GM21723 (cell line): Measurements from ENCODE around the gene RBBP5.
"Not testable (repeated sequence)": the region's sequence is repeated elsewhere in the genome, so short reads cannot be mapped to it uniquely, and the experiment has no call there.

Source experiments
- ATAC-seq: cut with Tn5 transposase; IDR thresholded peaks from one replicate; pipeline ENCODE4 v1.9.1; 2021; ENCODE audit warnings: mild to moderate bottlenecking, moderate library complexity; ENCODE audit not compliant: unreplicated experiment

Gene RBBP5, protein sequence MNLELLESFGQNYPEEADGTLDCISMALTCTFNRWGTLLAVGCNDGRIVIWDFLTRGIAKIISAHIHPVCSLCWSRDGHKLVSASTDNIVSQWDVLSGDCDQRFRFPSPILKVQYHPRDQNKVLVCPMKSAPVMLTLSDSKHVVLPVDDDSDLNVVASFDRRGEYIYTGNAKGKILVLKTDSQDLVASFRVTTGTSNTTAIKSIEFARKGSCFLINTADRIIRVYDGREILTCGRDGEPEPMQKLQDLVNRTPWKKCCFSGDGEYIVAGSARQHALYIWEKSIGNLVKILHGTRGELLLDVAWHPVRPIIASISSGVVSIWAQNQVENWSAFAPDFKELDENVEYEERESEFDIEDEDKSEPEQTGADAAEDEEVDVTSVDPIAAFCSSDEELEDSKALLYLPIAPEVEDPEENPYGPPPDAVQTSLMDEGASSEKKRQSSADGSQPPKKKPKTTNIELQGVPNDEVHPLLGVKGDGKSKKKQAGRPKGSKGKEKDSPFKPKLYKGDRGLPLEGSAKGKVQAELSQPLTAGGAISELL

DNA sequence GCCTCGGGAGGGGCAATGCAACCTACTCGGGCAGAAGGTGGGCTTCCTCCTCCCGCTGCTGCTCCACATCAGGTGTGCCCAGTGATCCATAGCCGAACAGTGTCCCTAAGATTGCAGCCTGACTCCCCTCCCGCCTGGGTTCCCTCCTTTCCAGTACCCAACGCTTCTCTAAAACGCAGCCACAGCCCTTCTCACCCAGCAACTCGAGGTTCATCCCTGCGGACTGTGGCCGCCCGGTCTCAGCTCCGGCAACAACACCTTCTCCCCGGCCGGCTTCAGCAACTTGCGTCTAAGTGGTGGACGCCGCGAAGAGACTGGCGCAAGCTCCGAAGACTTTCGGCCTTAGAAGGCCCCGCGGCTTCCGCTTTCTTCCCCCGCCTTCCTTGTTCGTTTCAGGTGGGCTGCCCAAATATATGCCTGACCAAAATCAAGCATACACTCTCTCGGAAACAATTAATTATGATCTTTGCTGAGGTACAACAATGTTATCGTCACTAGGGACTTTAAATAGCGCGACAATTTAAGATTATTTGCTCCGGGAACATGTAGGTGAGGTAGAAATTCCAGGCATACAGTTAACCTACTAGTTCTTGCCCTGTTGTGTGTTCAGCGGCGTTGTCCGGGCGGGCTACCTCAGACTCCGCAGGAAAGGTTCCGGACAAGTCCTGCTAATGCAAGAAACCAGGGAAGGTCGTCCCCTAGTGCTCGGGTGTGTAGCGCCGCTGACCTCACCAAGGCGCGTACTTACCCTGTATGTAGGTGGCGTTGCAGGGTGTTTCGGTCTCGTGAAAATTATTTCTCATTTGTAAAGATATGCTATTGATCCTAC, at the start of gene RBBP5:
RBBP5 (minus strand) TSS at position 319 of the 829 bp plus-strand sequence; CDS start at position 214, 105 bp downstream.
- peak; percentile 94 for ATAC-seq

DNA sequence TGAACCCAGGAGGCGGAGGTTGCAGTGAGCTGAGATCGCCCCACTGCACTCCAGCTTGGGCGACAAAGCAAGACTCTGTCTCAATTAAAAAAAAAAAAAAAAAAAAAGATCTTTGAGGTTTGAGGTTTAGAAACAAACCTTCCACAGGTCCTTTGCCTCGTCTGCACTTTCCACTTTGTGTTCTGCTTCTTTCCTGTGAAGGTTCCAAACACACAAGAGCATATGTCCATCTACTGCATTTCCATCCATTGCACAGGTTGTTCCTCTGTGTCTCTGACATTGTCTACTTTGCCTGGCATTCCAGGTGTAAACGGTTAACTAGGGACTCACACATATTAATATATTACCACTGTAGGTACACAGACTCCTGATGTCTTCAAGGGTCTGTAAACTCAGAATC, 49.6 kb upstream of the RBBP5 start:
- ATAC-seq: no peak

DNA sequence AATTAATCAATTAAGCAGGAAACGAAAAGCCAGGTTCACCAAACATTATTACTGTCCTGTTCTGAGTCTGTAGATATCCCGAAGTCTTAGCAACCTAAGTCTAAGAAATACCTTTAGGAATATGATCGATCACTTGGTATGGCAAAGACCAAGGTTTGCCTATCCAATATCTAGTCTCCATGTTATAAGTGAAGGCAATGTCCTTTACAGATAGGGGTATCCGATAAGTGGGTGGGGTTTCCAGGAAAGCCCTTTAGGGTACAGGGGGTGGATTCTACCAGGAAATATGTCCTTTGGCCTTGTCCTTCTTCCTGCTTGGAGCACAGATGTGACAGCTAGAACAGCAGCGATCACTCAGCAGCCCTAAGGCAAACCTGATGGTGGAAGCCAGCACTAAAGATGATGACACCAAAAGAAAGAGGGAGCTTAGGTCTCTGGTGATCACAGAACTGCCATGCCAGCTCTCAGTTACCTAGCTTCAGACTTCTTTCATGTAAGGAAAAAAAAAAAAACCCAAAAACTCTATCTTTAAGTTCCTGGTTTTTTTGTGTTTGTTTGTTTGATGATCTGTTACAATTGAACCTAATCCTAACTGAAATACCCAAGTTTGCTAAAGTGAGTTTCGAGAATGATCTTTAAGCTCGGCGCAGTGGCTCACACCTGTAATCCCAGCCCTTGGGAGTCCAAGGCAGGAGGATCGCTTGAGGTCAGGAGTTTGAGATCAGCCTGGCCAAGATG, 48.9 kb upstream of the RBBP5 start:
- no peak for ATAC-seq

DNA sequence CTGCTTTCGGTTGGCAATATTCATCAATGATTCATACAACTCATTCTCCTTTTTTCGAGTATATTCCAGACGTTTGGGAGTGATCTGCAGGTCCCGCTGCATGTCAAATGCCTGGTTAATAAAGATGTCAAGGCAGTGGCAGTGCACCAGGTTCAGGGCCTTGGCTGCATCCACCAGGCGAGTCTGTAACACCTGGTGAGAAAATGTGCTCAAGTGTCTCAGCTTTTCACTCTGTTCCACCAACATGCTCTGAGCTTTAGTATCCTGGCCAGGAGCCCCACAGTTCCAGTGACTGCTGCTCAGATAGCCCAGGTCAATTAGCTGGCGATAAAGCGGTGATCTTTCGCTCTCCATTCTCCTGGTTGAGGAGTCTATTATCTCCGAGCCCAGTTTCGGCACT, 47.5 kb upstream of the RBBP5 start:
- ATAC-seq: no peak

DNA sequence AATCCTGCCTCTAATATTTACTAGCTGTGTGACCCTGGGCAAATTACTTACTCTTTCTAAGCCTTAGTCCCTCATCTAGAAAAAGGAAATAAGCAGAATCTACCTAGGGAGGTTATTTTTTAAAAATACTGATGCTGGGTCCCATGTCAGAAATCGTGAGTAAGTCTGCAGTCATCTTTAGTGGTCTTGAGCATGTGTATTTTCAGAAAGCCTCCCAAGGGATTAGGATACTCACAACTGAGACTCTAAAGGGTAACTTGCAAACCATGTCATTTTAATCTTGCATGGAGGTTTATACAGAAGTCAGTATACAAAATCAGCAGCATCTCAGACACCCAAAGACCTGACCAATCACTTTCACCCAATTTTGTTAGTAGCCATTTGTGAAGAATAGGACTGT, 46.5 kb upstream of the RBBP5 start:
- ATAC-seq: no peak

DNA sequence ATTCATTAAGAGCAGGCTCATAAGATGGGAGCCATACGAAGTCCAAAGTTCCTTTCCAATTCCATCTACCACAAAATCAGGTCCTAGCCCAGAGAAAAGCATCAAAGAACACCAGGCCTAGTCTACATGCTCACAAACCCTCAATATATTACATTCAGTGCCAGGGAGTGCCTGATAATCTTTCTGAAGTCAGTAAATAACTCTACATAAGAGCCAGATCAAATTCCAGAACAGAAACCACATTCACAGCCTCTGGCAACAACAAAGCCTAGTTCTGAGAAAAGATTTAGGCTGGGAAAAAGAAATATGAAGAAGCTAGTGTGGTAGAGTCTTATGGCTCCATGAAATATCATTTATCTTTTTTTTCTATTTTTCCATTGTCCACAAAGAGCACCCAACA, 40.5 kb upstream of the RBBP5 start:
- ATAC-seq: no peak

DNA sequence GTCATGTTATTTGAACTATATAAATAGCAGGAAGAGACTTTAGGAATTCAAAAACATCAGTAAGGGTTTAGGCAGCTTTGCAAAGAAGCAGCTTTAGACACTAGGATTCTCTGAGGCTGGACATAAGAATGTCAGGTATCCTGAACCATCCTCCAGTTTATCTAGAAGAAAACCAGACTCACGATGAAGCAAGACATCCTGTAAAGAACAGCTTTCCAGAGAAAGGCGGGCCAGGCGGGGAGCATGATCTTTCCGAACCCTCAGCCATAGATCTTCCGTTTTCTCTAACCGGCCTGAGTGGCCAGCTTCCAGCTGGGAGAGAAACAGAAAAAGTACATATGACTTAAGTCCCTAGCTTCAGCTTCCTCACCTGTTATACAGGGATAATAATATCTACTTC, 39.3 kb upstream of the RBBP5 start:
- ATAC-seq: no peak

DNA sequence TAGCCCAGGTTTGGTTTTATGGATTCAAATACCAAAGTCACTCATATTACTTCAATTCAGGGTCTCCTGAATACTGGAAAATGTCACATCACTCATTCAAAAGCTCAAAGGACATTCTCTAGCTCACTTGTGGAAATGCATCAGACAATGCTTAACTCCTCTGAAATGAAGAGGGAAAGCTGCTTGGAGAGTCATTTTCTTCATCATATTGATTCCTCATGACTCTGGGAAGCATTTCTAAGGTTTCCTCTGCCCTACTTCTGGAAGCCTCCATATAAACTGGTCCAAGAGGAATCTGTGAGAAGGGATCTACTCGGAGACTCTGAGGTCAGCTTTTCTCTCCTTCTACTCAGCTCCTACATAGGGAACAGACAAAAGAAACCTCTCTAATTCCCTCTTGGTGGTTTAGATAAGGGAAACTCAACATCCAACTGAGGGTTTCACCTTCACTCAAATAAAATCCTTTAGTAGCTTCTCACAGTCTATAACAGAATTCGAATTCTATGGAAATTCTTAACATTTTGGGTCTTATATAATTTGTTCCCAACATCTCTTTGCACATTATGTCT, 36.4 kb upstream of the RBBP5 start:
- no peak for ATAC-seq

DNA sequence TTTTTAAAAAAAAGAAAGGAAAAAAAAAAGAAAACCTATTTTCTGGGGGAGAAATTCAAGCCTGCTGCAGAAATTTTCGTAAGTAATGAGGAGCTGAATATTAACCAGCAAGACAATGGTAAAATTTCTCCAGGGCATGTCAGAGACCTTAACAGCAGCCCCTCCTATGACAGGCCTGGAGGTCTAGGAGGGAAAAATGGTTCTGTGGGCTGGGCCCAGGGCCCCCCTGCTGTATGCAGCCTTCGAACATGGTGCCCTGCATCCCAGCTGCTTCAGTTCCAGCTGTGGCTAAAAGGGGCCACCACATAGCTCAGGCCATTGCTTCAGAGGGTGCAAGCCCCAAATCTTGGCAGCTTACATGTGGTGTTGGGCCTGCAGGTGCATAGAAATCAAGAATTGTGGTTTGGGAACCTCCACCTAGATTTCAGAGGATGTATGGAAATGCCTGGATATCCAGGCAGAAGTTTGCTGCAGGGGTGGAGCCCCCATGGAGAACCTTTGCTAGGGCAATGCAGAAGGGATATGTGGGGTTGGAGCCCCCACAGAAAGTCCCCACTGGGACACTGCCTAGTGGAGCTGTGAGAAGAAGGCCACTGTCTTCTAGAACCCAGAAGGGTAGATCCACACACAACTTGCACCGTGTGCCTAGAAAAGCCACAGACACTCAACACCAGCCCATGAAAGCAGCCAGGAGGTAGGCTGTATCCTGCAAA, 34.0 kb upstream of the RBBP5 start:
- ATAC-seq: not testable (repeated sequence)

DNA sequence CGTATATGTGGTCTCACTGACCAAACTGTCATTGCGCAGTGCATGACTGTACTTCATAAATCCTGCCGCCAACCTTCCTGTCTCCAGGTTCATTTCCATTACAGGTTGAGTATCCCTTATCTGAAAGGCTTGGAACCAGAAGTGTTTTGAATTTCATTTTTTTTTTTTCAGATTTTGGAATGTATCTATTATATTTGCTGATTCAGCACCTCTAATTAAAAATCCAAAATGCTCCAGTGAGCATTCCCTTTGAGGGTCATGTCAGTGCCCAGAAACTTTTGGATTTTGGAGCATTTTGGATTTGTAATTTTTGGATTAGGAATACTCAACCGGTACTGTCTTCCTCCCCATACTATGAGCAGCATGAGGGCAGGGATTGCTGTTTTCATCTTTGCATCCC, 30.7 kb upstream of the RBBP5 start:
- no peak for ATAC-seq

DNA sequence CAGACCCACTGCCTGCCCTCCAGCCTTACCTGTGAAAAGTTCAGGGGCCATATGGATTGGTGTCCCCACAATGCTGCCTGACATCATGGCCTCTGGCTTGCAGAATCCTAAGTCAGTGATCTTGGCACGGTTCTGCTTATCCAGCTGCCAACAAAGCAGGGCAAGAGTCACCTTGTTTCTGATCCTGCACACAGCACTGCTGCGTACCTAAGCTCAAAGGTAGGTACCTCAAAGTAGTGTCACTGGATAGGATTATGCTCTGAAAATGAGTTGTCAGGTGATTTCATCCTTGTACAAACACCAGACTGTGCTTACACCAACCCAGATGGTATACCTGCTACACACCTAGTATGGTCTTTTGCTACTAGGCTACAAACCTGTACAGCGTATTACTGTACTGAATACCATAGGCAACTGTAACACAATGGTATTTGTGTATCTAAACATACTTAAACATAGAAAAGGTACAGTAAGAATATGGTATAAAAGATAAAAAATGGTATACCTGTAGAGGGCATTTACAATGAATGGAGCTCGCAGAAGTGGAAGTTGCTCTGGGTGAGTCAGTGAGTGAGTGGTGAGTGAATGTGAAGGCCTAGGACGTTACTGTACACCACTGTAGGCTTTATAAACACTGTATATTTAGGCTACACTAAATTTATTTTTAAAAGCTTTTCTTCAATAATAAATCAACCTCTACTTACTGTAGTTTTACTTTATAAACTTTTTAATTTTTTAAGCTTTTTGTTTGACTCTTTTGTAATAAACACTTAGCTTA, 29.1 kb upstream of the RBBP5 start:
- ATAC-seq: no peak

DNA sequence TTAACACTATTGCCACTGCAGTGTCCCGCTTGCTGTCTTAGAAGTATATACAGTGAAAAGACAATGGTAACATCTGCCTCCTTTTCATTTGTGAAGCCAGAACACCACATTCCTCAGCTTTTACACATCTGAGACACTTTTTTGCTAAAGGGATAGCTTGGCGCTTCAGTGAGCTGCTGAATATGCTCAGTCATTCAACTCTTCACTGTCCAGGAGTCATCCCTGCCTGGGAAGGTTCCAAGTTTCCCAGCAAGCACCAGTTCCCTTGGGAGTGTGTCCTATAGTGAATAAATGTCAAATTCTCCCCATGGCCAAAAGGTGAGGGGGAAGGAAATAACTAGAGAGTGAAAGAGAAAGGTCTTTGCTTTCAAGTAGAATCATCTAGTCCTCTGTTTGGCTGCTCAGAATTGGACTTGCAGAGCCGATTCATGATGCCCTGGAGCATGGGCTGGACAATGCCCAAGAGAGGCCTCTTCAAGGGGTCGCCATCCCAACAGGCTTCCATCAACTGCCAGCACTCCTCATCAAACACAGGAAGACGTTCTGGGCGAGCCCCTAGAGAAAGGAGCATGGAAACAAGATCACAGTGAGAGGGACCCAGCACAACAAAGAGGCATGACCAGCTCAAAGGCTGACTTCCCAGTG, 25.5 kb upstream of the RBBP5 start:
- ATAC-seq: no peak

DNA sequence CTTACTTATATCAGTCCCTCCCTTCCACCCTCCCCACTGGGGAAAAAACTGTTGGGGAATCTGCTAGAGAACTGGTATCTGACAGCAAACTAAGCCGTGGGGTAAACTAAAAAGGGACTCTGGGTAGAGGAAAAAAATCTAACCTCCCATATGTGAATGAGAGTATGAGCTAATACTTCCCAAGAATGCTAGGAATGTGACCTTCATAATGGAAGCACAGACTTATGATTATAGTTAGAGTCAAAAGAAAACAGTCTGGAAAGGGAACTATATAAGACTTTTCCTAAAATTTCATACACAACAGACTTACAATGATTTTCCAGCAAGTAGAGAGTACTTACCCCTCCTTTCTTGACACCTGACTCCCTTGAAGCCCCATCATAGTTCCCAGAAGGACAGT, 23.0 kb upstream of the RBBP5 start:
- ATAC-seq: no peak

DNA sequence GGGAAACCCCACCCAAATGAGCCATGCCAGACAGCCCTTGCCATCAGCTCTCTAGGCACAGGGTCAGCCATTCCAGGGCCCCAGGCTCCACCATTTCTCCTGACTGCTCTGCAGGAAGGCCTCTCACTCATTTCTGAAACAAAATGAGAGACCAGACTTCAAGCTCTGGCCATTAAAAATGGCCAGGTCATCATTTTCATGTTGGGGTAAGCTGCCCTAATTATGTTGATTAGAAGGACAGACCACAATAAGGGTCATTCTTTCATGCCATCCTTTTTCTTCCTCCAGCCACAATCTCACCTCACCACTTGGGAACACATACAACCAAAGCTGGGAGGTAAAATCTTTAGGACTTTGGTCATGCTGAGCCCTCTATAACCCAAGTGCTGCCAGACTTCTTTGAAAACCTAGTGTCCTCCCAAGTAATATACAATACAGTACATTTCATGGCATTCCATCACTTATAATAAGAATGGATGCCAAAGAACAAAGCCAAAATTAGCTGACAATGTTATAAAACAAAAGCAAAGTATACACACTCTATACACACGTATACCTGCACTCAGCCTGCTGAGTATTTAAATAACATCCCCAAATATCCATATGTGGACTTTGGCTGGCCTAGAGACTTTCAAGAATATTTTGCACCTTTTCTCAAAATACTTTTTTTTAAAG, 22.4 kb upstream of the RBBP5 start:
- ATAC-seq: no peak

DNA sequence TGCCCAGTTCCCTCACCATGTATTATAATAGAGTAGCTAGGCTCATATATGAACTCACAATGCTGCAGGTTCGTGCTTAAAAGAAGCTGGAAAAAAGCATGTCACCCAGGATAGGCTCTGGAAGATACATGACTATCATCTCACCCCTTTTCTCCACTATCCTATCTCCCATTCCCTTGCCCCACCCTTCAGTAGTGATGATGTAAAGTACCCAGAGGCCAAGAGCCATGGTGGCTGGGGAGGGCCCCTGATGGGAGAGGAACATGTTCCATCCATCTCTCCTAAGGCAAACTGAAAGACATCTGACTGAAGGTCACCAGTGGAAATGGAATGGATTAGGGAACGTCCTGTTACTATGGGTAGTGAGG, 20.3 kb upstream of the RBBP5 start:
- ATAC-seq: no peak

DNA sequence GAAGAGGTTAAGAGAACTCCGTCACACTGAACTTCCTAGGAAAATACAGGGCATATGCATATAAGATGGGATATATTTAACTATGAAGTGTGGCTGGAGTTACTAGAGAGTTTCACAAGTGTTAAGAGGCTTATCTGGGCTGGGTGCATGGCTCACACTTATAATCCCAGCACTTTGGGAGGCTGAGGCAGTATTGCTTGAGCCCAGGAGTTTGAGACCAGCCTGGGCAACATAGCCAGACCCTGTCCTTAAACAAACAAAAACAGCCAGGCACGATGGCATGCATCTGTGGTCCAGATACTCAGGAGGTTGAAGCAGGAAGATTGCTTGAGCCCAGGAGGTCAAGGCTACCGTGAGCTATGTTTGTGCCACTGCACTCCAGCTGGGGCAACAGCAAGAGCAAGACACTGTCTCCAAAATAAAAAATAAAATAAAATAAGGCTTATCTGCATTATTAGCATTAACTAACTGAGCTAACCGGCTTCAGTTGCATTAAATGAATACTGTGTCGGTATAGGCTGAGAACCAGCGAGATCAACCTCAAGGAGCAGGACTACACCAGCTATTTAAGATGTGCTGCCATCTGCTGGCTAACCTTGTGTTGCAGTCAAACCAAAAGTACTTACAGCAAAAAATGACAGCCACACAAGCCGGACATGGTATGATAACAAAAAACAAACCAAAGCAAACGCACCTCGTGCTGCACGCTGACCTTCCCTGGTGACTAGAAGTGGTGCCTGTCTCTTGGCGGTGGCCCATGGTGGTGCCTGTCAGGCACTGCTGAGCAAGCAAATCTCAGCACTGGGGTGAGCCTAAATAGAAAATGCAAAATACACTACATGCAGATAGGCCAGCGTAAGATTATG, 19.7 kb upstream of the RBBP5 start:
- no peak for ATAC-seq

DNA sequence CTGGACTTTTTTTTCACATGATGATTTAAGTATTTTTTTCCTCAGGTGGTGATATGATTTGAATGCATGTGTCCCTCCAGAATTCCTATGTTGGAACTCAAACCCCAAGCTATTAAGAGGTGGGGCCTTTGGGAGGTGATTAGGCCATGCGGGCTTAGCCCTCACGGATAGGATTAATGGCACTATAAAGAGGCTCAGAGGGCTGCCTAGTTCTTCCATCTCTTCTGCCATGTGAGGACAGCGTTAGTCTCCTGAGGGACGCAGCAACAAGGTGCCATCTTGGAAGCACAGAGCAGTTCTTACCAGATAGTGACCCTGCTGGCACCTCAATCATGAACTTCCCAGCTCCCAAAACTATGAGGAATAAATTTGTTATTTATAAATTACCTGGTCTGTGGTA, 18.3 kb upstream of the RBBP5 start:
- no peak for ATAC-seq

DNA sequence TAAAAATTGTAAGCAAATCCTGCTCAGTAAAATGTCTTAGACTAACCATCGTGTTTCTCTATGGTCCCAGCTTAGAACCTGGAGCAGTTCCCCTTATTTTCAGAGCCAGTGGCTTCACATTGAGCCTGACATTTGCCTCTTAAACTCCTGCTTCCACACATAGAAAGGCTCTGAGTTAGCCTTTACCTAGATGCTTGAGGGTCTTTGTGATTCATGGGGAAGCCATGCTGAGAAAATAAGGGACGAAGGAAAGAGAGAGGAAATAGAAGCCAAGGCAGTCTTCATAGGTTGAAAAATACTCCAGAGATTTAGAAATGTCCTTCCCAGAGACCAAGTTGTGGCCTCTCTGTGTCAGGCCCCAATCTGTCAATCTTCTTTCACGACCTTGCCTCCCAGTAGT, 16.1 kb upstream of the RBBP5 start:
- no peak for ATAC-seq
